ENCODE results near the gene TLK2.
"Not testable (repeated sequence)": the region's sequence is repeated elsewhere in the genome, so short reads cannot be mapped to it uniquely, and the experiment has no call there.

DNA sequence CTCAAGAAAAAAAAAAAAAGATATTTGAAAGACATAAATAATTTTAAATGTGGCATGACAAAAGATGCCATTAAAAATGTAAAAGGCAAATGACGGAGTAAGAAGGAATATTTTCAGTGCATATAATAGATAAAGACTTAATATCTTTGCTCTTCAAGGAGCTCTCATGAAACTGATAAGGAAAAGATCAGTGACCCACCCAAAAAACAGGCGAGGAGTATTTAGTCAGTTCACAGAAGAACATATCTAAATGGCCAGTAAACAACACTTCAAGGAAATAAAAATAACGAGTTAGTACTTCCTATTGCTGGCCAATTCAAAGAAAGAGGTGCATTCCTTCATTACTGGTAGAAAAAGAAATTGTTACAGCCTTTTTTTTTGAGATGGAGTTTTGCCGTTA lies 32.8 kb upstream of the TLK2 start:
- TF ChIP-seq, protein P1, sequence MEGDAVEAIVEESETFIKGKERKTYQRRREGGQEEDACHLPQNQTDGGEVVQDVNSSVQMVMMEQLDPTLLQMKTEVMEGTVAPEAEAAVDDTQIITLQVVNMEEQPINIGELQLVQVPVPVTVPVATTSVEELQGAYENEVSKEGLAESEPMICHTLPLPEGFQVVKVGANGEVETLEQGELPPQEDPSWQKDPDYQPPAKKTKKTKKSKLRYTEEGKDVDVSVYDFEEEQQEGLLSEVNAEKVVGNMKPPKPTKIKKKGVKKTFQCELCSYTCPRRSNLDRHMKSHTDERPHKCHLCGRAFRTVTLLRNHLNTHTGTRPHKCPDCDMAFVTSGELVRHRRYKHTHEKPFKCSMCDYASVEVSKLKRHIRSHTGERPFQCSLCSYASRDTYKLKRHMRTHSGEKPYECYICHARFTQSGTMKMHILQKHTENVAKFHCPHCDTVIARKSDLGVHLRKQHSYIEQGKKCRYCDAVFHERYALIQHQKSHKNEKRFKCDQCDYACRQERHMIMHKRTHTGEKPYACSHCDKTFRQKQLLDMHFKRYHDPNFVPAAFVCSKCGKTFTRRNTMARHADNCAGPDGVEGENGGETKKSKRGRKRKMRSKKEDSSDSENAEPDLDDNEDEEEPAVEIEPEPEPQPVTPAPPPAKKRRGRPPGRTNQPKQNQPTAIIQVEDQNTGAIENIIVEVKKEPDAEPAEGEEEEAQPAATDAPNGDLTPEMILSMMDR (IDR thresholded peaks at IDR 0.05; ENCODE audit: low read depth, low read length): not testable (repeated sequence)
- TF ChIP-seq POLR2A (IDR thresholded peaks at IDR 0.05; ENCODE audit: extremely low read depth, insufficient read length): not testable (repeated sequence)

Measured in NB4 (cell line).